DMS 273 (cell line): Measurements from ENCODE around the gene CKLF.

ENCODE experiments used
- DNase-seq: peaks from one replicate; lab custom pipeline; 2025; ENCODE audit not compliant: unreplicated experiment; lab: John Stamatoyannopoulos, UW

Gene CKLF

GRCh38 chr16:66517586-66518263 is 34.7 kb upstream of the CKLF start:
- DNase-seq, result no peak

DNA sequence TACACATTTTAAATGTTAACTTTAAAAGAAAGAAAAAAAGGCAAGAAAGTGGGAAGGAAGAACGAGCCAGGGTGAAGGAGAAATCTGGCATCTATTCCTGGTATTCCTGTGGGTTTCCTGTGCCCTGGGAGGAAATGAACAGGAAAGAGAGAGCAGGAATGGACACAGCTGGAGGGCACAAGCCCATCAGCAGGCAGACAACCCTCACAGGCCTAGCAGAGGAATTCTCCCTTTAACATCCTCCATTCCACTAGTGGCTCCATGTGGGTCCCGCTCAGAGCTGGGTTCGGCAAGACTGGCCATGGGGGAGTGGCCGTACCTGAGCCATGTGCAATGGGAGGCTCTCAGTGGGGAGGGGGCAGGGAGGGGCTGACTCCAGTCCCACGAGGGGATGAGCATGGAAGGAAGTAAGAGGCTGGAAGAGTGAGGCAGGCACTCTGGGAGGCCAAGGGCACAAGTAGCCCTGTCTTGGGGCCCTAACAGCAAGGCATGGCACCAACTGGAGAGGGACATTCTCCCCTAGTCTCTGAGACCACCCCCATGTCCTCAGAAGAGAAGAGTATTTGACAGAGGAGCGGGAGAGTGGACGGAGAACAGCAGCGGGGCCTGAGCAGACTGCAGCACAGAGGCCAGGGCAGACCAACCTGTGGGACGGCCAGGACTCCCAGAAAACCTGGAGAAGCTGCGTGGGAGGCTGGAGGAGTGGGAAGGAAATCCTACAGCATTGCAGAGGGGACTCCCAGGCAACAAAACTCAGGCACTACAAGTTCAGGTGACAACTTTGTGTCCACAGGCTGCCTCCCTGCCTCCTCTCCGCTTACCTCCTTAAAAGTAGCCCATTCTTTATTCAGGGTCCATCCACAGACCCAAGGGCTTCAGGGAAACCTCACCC is 32.6 kb upstream of the CKLF start:
- DNase-seq, result no peak

DNA sequence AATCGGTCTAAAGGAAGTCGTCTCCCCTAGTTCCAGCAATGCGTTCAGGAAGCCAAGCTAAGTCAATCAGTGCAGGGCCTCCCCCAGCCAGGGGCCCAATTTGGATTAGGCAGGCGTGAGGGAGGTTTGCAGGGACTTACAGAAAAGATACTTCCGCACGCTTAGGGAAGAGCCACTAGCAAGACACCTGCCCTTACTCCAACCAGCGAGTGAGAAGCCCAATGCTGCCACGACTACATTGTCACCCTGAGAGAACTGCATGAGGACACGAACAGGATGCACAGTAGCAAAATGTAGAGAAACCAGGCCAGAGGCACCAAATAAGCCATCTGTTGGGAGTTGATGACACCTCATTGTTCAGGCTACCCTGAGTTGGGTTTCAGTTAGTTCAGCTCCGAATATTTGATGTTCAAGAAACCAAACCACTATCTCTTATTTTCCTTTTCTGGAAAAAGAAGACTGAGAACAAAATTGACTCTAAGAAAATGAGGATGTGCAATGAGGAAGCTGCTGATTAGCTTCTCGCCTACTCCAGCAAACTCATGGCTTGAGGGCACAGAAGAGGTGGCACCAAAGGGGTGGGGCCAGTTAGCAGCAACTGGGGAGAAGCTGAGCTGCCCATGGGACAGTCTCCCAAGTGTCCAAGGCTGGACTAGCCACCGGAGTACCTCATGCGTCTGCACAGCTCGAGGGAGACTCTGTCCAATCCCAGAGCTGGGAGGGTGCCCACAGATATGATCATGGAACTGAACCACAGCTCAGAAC is 31.8 kb upstream of the CKLF start:
- no peak for DNase-seq

- DNase-seq, result no peak
Observed at GRCh38 chr16:66521252-66521713, 31.1 kb upstream of the CKLF start.

DNA sequence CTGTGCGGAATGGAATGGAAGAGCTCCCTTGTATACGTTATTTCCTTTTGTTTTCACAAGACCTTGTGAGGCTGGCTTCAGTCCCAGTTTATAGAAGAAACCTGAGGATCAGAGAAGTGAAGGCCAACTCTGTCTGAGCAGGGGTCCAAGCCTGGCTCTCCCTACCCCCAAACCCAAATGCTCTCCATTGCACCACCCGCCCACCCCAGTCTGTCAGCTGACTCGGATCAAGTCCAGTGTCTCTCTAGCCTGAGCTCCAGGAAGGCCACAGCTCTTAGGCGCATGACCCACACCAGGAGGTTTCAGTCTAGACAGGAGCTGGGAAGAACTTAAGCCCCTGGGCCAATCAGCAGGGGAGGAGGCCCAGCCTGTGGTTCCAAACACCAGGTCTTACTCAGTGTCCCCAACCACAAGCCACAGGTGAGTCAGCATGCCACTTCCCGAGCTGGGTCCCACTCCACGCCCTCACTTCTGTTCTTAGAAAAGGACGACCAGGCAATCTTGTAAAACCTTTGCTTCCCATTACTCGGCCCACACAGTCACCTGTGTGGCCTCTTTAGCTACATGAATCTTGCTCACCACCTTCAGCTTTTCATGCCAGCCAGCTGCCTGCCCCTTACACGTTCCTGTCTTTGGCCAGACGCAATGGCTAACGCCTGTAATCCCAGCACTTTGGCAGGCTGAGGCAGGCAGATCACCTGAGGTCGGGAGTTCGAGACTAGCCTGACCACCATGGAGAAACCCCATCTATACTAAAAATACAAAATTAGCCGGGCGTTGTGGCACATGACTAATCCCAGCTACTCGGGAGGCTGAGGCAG is 30.2 kb upstream of the CKLF start:
- DNase-seq, result no peak

DNA sequence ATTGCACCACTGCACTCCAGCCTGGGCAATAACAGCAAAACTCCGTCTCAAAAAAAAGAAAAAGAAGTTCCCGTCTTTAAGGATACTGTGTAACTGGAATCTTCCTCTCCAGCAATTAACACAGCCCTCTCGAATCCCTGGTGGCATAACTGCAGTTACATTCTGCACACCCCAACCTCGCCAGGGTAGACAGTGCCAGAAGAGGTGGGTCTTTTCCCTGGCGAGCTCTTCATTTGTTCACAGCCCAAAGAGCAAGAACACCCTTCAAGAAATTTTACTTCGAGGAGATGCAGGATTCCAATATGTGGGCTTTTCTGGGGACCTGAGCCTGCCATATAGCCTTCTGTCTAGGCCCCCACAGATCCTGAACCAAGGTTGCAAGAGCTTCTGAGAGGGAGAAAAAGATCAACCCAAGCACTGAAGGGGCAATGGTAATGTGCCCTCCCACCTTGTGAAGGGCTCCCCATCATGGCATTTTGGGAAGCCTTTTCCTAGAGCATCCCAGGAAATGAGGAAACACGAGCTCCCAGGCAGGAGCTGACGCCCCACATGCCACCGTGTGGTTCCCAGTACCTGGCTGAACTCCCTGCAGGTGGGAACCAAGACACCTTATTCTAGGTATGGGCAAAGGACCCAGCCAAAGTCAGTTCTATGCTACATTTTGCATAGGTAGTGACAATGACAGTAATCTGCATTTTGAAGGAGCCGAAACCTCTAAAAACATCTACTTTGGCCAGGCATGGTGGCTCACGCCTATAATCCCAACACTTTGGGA is 29.4 kb upstream of the CKLF start:
- DNase-seq, result no peak

DNA sequence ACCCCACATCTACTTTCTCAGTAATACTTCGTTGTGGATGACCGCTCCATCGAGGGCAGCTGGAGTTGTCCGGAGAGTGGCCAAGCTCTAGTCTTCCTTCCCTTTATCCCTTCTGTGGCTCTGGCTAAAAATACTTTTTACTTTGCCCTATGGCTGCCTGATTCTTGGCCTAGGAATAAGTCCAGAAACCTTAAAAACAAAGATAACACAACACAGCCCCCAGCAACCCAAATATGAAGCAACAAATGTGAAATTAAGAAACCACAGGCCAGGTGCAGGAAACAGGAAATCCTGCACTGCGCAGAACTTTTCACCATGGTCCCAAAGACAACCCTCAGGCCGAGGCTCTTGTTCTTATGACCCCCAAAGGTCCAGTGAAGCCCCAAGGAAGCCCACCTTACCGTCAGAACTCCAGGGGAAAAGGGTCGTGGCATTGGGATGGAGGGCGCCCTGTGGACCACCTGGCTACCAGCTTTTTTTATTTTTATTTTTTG is 28.5 kb upstream of the CKLF start:
- DNase-seq, result no peak

- no peak for DNase-seq
Observed at GRCh38 chr16:66524601-66525164, 27.7 kb upstream of the CKLF start.

DNA sequence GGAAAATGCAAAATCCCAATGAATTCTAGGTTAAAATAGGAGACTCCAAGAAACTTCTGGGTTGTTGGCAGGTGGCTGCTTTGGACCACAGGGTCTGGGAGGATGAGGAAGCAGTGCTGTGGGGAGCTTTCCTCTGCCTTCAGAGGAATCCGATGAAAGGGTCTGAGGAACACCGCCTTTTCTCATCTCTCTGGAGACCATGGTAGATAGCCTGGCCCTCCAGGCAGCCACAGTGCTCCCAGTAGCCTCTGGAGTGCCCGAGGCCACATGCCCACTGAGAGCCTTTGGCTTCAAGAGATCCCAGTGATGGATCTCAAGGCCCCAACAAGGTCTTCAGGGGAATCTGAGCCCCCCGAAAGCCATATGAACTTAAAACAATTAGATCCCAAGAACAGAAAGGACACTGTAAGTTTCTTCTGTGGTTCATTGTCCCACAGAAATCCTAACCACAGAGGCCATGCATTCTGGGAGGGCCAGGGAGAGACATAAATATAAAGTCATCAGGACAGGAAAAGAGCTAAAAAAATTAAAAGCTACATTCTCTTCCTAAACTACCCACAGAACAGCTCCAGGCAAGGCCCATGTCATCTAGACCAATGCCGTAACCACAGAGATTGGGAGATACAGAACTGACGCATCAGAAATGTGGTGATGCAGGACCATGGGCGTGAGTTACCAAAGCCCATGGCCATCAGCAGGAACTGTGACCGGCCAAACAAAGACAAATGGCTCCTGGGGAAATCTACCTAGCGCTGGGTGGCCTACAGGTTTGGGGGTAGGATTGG is 26.8 kb upstream of the CKLF start:
- DNase-seq, result no peak

DNA sequence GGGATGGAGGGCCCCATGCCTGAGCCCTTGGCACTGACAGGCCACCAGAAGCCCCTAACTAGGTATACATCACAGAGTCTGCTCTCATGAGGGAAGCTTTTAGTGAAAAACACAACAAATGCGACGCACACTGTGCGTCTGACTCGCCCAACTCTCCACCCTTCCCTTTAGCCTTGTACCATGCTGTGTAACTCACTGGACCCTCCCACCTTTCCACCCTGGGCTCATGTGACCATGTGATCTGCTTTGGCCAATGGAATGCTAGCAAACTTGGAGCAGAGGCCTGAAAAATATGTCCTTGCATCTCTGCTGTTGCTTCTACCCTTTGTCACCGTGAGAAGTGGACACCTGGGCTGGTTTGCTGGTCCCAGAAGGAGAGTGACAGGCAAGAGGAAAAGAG is 24.1 kb upstream of the CKLF start:
- no peak for DNase-seq

GRCh38 chr16:66529475-66529874 is 22.9 kb upstream of the CKLF start:
- no peak for DNase-seq

- DNase-seq, result no peak
Observed at GRCh38 chr16:66534376-66534799, 18.0 kb upstream of the CKLF start.

GRCh38 chr16:66536525-66536924 is 15.9 kb upstream of the CKLF start:
- no peak for DNase-seq

DNA sequence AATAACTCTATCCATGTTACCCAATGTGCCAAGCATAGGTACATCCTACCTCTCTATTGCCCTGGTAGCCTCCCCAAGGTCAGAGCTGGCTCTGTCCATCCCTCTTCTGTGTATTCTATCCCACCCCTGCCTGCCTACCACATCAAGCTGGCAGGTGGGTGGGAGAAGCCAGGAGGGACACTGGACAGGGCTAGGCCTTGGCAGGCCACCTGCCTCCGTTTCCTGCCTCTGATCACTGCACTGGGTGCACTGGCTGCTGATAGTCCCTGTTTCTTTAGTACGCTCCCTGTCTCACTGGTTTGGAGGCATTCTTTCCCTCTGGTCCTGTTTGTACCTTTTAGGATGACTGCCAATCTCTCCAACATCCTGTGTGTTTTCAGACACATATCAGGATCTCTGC is 15.1 kb upstream of the CKLF start:
- no peak for DNase-seq

DNA sequence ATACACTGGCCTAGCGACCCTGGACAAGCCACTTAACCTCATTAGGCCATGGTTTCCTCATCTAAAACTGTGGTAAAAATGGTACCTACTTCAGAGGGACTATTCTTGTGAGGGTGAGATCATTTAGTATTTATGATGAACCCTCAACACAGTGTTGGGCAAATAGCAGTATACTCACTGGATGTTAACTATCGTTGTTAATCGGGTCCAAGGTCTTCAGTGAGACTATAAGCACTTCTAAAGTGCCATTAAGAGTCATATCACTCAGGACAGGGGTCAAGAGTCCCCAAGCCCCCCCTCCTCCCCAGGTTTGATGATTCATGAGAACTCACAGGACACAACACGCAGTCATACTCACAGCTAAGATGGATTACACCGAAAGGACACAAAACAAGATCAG is 13.5 kb upstream of the CKLF start:
- DNase-seq, result no peak

DNA sequence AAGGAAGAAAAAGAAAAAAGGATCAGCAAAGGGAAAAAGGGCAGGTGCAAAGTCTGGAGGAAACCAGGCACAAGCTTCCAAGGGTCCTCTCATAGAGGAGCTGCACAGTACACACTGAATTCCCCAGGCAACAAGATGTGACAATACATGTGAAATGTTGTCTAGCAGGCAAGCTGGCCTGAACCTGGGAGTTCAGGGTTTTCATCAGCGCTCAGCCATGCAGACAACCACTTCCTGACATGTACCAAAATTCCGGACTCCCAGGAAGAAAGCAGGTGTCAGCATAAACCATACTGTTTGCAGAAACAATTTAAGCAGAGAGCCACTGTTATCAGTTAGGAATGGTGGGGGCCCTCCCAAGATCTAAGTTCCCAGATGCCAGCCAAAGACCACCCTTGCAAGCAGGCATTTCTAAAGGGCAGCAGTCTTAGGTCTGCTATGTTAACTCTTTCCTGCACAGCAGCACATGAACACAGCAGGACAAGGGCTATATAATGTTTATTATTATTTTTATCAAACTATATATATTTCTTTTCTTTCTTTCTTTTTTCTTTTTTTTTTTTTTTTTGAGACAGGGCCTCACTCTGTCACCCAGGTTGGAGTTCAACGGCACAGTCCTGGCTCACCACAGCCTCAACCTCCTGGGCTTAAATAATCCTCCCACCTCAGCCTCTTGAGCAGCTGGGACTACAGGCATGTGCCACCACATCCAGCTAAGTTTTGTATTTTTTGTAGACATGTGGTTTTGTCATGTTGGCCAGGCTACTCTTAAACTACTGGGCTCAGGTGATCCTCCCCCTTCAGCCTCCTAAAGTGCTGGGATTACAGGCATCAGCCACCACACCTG is 12.5 kb upstream of the CKLF start:
- no peak for DNase-seq

- no peak for DNase-seq
Observed at GRCh38 chr16:66541388-66542355, 10.7 kb upstream of the CKLF start.
